Measurements from ENCODE around the gene TMEM222. TPM values are rescaled to one million over a fixed set of nuclear protein-coding genes. Genes with fewer than 3 reads are reported as not detected.
"Not testable (repeated sequence)": the region's sequence is repeated elsewhere in the genome, so short reads cannot be mapped to it uniquely, and the experiment has no call there.

The TMEM222 gene
- total RNA-seq, 2 donors from 2014 or later, result 20.7 to 29.2 TPM

DNA sequence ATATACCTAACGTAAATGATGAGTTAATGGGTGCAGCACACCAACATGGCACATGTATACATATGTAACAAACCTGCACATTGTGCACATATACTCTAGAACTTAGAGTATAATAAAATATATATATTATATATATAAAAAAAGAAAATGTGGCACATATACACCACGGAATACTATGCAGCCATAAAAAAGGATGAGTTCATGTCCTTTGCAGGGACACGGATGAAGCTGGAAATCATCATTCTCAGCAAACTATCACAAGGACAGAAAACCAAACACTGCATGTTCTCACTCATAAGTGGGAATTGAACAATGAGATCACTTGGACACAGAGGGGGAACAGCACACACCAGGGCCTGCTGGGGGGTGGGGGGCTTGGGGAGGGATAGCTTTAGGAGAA is 62.8 kb downstream of the TMEM222 start:
- not testable (repeated sequence) for ATAC-seq, DNase-seq
- intact Hi-C loops (cut with DNase I), result loop anchor here in 1 of 2 donors (5.0 kb wide), 1 partner anchor 82 kb away; no protein-coding TSS in a partner anchor

Other genes starting within 250 kb of the TMEM222 start
- 10 to 100 TPM; 17.4 to 37.3 TPM for gene SLC9A1, start 167.0 kb upstream of the TMEM222 start, total RNA-seq
- gene WDTC1, start 87.5 kb upstream of the TMEM222 start, total RNA-seq, result 10 to 100 TPM; 50.6 to 54.2 TPM
- gene SYTL1, start 19.9 kb downstream of the TMEM222 start, total RNA-seq, result 1 to 10 TPM in 1 of 2 donors, under 1 TPM in 1; 0.81 to 2.4 TPM
- 10 to 100 TPM; 51.5 to 64.2 TPM for gene MAP3K6, start 44.8 kb downstream of the TMEM222 start, total RNA-seq
- gene FCN3, start 52.7 kb downstream of the TMEM222 start, total RNA-seq, result 10 to 100 TPM; 14.2 to 24.5 TPM
- not detected for gene CD164L2, start 61.2 kb downstream of the TMEM222 start, total RNA-seq
- gene GPR3, start 70.5 kb downstream of the TMEM222 start, total RNA-seq, result 10 to 100 TPM in 1 of 2 donors, 1 to 10 TPM in 1; 1.7 to 12.4 TPM
- 10 to 100 TPM; 71.8 to 77.4 TPM for gene WASF2, start 168.0 kb downstream of the TMEM222 start, total RNA-seq

All from left cardiac atrium (tissue), 4 donors.